B cell (primary cell): ENCODE results near the gene THOP1. TPM values are rescaled to one million over a fixed set of nuclear protein-coding genes. Genes with fewer than 3 reads are reported as not detected.

Source experiments
- ATAC-seq: fragments of 200-7000 bp; cut with Tn5 transposase; one replicate; pipeline ENCODE4 v1.10.0; 2021; ENCODE audit warnings: low read depth, mild to moderate bottlenecking, moderate number of reproducible peaks, moderate library complexity
- CTCF ChIA-PET: fragments of 350-600 bp; sonication (Branson Sonifier 250); formaldehyde crosslinking; loops from one replicate; lab custom pipeline; 2021; ENCODE audit warnings: antibody characterized with exemption, inconsistent platforms; lab: Charles Lee
- POLR2A ChIA-PET: fragments of 350-600 bp; sonication (Branson Sonifier 250); formaldehyde crosslinking; loops from one replicate; lab custom pipeline; 2021; ENCODE audit warnings: antibody characterized with exemption; lab: Charles Lee
- DNase-seq: peaks from one replicate; pipeline ENCODE4 v3.0.0; 2013
- H2AFZ ChIP-seq: 2 replicates; pipeline ENCODE4 v1.6.1; 2012; ENCODE audit warnings: mild to moderate bottlenecking, low read depth, low read length; ENCODE audit not compliant: insufficient read depth, poor library complexity, severe bottlenecking
- H3K27ac ChIP-seq, 2 donors: 1 replicate in 1 of 2; 2 replicates in 1 of 2; pipeline ENCODE4 v1.5.1; 2012 to 2013; ENCODE audit warnings: low read length in 2 of 2, mild to moderate bottlenecking in 2 of 2, moderate library complexity in 1 of 2
- H3K27me3 ChIP-seq, 4 experiments: fragments of 200-600 bp in 1 of 4; sonication (generic) in 1 of 4; replicated peaks in 1 of 4; 1 replicate in 2 of 4; 2 replicates in 2 of 4; pipeline versions ENCODE4 v1.6.1 to v1.7.0; 2013 to 2016; ENCODE audit warnings: low read length in 3 of 4, mild to moderate bottlenecking in 2 of 4, mixed read lengths in 1 of 4, moderate library complexity in 1 of 4; ENCODE audit not compliant: insufficient read depth in 4 of 4, control insufficient read depth in 3 of 4; ENCODE audit errors: control extremely low read depth in 1 of 4
- H3K36me3 ChIP-seq, 2 experiments: replicated peaks in 1 of 2; 1 replicate in 1 of 2; 2 replicates in 1 of 2; pipeline versions ENCODE4 v1.6.1 to v1.7.1; 2013; ENCODE audit warnings: low read length in 1 of 2; ENCODE audit not compliant: insufficient read depth in 2 of 2, control insufficient read depth in 1 of 2; ENCODE audit errors: control extremely low read depth in 1 of 2, extremely low read depth in 1 of 2
- H3K4me1 ChIP-seq, 2 donors: fragments of 200-600 bp in 1 of 2; sonication (generic) in 1 of 2; 1 replicate in 1 of 2; 2 replicates in 1 of 2; pipeline versions ENCODE4 v1.5.1 to v1.6.1; 2013 to 2017; ENCODE audit warnings: low read length in 2 of 2; ENCODE audit not compliant: control insufficient read depth in 2 of 2, insufficient read depth in 2 of 2
- H3K4me2 ChIP-seq: replicated peaks from 2 replicates; pipeline ENCODE3; 2012; ENCODE audit warnings: mild to moderate bottlenecking, low read depth, low read length; ENCODE audit not compliant: poor library complexity, severe bottlenecking
- H3K4me3 ChIP-seq, 5 experiments: fragments of 200-600 bp in 1 of 5; sonication (generic) in 1 of 5; 1 replicate in 3 of 5; 2 replicates in 2 of 5; pipeline versions ENCODE4 v1.5.1 to v1.7.0; 2011 to 2016; ENCODE audit warnings: low read length in 4 of 5, mild to moderate bottlenecking in 4 of 5, low read depth in 2 of 5, control low read depth in 1 of 5, moderate library complexity in 1 of 5; ENCODE audit not compliant: insufficient read depth in 1 of 5; ENCODE audit errors: control extremely low read depth in 1 of 5, extremely low read depth in 1 of 5
- H3K79me2 ChIP-seq: fragments of 200-600 bp; sonication (generic); one replicate; pipeline ENCODE4 v1.6.0; 2016; ENCODE audit warnings: low read length; ENCODE audit not compliant: control insufficient read depth, insufficient read depth
- H3K9ac ChIP-seq: fragments of 200-600 bp; sonication (generic); 2 replicates; pipeline ENCODE4 v1.6.1; 2017; ENCODE audit warnings: mild to moderate bottlenecking, low read length, moderate library complexity
- H3K9me3 ChIP-seq, 3 donors: one replicate each; pipeline versions ENCODE4 v1.6.1 to v1.7.1; 2013; ENCODE audit warnings: low read length in 2 of 3; ENCODE audit not compliant: control insufficient read depth in 2 of 3, insufficient read depth in 1 of 3; ENCODE audit errors: control extremely low read depth in 1 of 3
- H4K20me1 ChIP-seq: 2 replicates; pipeline ENCODE4 v1.6.0; 2012; ENCODE audit warnings: mild to moderate bottlenecking, low read length; ENCODE audit not compliant: insufficient read depth, control insufficient read depth, poor library complexity, severe bottlenecking
- H3K27ac Mint-ChIP-seq: one replicate; pipeline ENCODE4 v1.8.0; 2021; ENCODE audit warnings: mixed read lengths
- H3K27me3 Mint-ChIP-seq: one replicate; pipeline ENCODE4 v1.8.0; 2021; ENCODE audit warnings: mixed read lengths
- H3K4me1 Mint-ChIP-seq: one replicate; pipeline ENCODE4 v1.8.0; 2021; ENCODE audit warnings: mixed read lengths
- H3K4me3 Mint-ChIP-seq: one replicate; pipeline ENCODE4 v1.8.0; 2021; ENCODE audit warnings: mixed read lengths
- H3K9me3 Mint-ChIP-seq: one replicate; pipeline ENCODE4 v1.8.0; 2022; ENCODE audit warnings: mixed read lengths; ENCODE audit not compliant: insufficient read depth
- CTCF ChIP-seq: fragments of 200-600 bp; IDR thresholded peaks from one replicate; pipeline ENCODE4 v1.8.0; 2022; ENCODE audit warnings: antibody characterized with exemption, mild to moderate bottlenecking
- EZH2 ChIP-seq: IDR thresholded peaks from 2 replicates; pipeline ENCODE4 v1.6.1; 2012; ENCODE audit warnings: borderline replicate concordance, low read depth, mild to moderate bottlenecking, moderate library complexity, low read length; ENCODE audit not compliant: insufficient read depth, poor library complexity, severe bottlenecking
- WGBS: methylation state at CpG from one replicate; pipeline ENCODE4 v1.1.5; 2013; ENCODE audit warnings: missing lambda C conversion rate; ENCODE audit not compliant: insufficient coverage; 5-methylcytosine and 5-hydroxymethylcytosine counted together
- intact Hi-C: fragments of 100-400 bp; cut with micrococcal nuclease; formaldehyde crosslinking; loops from one replicate; pipeline ENCODE4 v1.10.0; 2022
- polyA plus RNA-seq: library from polyadenylated mRNA; depleted of rRNA; stranded (reverse); fragments of >200 nt; gene quantifications from 2 replicates; pipeline ENCODE4 v1.2.3, GENCODE V29; 2012
- total RNA-seq, 2 donors: library from RNA; stranded (reverse); fragments of 120-200 nt in 1 of 2; gene quantifications; 1 replicate in 1 of 2; 2 replicates in 1 of 2; pipeline versions ENCODE4 v1.2.3 to v1.2.4, GENCODE V29; 2013 to 2022

THOP1 gene
- total and polyA plus RNA-seq, 2 donors (not counting 1 experiment from before 2014, with no cell fraction given) = 54.3 to 56.4 TPM

- H3K27ac Mint-ChIP-seq = no peak overlapping the region
- POLR2A ChIA-PET = no interaction called here
- H3K27me3 Mint-ChIP-seq = no peaks in the 10 kb centered on the region
- H3K4me1 Mint-ChIP-seq = no peaks in the 10 kb centered on the region
- DNase-seq = no peak
- no peak overlapping the region for H3K4me2 ChIP-seq
- CTCF ChIA-PET = no interaction called here
- no peak overlapping the region for H3K4me3 ChIP-seq
- H3K27ac ChIP-seq = no peak overlapping the region
- peaks cover 0 to 5% of the 10 kb centered on the region in 2 donors for H3K4me1 ChIP-seq
- no peak overlapping the region for H3K4me3 Mint-ChIP-seq
- H3K9me3 Mint-ChIP-seq = no peaks in the 10 kb centered on the region
- H3K36me3 ChIP-seq = peaks cover 0 to 67% of the 10 kb centered on the region in 2 experiments
- H4K20me1 ChIP-seq = peaks cover 49% of the 10 kb centered on the region
- intact Hi-C loops = no loop called here
- no peak overlapping the region for H2AFZ ChIP-seq
- peaks cover 41% of the 10 kb centered on the region for H3K79me2 ChIP-seq
- no peaks in the 10 kb centered on the region for H3K27me3 ChIP-seq
- no peak for TF ChIP-seq EZH2
- no peak for TF ChIP-seq CTCF
- H3K9ac ChIP-seq = no peak overlapping the region
- WGBS = 96% methylated on average over 35 of the region's 35 CpGs
- no peak for ATAC-seq
- H3K9me3 ChIP-seq = no peaks in the 10 kb centered on the region
Observed at GRCh38 chr19:2766594-2767372, 18.5 kb upstream of the THOP1 start.

GRCh38 chr19:2767688-2768087 lies 17.6 kb upstream of the THOP1 start:
- intact Hi-C loops = no loop called here

More at GRCh38 chr19:2767688-2768087, 17.6 kb upstream of the THOP1 start:
- no peak overlapping the region for H2AFZ ChIP-seq
- no peak for TF ChIP-seq EZH2
- no peak for TF ChIP-seq CTCF
- H3K27me3 Mint-ChIP-seq = no peaks in the 10 kb centered on the region
- no peak overlapping the region for H3K27ac ChIP-seq
- no peak overlapping the region for H3K9ac ChIP-seq
- ATAC-seq = no peak
- no peak overlapping the region for H3K4me2 ChIP-seq
- WGBS = 96% methylated on average over 19 of the region's 19 CpGs
- H3K27ac Mint-ChIP-seq = no peak overlapping the region
- no peaks in the 10 kb centered on the region for H3K9me3 Mint-ChIP-seq
- no peak for DNase-seq
- H3K4me1 ChIP-seq = peaks cover 0 to 5% of the 10 kb centered on the region in 2 donors
- ChIA-PET CTCF (interaction anchor here (0.5 kb wide), 1 partner anchor 313 kb away, joined by 3 read pairs; no protein-coding TSS in a partner anchor), POLR2A (no interaction called here)
- peaks cover 50% of the 10 kb centered on the region for H3K79me2 ChIP-seq
- H3K4me3 ChIP-seq = no peak overlapping the region
- peaks cover 0 to 65% of the 10 kb centered on the region in 2 experiments for H3K36me3 ChIP-seq
- H3K4me3 Mint-ChIP-seq = no peak overlapping the region
- no peaks in the 10 kb centered on the region for H3K9me3 ChIP-seq
- H3K4me1 Mint-ChIP-seq = peaks cover 2% of the 10 kb centered on the region
- H4K20me1 ChIP-seq = peaks cover 58% of the 10 kb centered on the region
- H3K27me3 ChIP-seq = no peaks in the 10 kb centered on the region
